ENCODE results near the gene KLHL1. TPM values are rescaled to one million over a fixed set of nuclear protein-coding genes. Genes with fewer than 3 reads are reported as not detected.
A peak's percentile ranks its signal among the peaks of the same experiment; 100 is the strongest.
"Not testable (repeated sequence)": the region's sequence is repeated elsewhere in the genome, so short reads cannot be mapped to it uniquely, and the experiment has no call there.

The KLHL1 gene, protein sequence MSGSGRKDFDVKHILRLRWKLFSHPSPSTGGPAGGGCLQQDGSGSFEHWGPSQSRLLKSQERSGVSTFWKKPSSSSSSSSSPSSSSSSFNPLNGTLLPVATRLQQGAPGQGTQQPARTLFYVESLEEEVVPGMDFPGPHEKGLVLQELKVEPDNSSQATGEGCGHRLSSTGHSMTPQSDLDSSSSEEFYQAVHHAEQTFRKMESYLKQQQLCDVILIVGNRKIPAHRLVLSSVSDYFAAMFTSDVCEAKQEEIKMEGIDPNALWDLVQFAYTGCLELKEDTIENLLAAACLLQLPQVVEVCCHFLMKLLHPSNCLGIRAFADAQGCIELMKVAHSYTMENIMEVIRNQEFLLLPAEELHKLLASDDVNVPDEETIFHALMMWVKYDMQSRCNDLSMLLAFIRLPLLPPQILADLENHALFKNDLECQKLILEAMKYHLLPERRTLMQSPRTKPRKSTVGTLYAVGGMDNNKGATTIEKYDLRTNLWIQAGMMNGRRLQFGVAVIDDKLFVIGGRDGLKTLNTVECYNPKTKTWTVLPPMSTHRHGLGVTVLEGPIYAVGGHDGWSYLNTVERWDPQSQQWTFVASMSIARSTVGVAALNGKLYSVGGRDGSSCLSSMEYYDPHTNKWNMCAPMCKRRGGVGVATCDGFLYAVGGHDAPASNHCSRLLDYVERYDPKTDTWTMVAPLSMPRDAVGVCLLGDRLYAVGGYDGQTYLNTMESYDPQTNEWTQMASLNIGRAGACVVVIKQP
- polyA plus RNA-seq (2013) = not detected

DNA sequence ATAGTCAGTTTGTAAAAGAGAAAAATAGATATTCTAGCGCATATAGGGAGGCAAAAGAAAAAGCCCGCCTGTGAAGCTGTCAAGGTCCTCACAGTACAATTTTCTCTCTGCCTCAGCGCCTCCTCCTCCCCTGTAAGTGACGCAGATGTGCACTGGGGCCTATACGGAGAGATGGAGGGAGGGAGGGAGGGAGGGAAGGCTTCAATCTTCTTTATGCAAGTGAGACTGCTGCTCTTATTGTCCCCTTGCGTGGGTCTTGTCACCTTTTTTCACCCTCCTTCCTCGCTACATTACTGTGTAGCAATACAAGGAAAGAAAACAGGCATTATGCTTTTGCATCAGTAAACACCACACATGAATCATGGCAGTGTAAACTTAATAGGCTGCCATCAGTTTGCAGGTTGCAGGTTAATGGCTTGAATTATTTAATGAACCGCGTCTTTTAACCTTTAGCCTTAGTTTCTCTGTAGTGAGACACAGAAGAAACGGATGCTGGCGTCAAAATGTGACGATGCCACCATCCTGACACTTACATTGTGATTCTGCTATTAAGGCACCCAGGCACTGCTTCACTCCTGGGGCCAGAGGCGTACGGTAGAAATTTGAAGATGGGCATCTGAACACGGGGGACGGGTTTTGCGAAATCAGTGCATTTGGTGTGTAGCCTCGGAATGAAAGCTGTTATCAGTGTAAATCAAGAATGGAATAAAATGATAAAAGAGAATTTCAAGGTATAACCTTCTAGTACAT, at the start of gene KLHL1:
Gene KLHL1 (minus strand): TSS at position 97 of the 750 bp plus-strand sequence. CDS start 753 bp downstream, outside the sequence.
- Histone ChIP-seq H3K9me3 (ENCODE audit: control extremely low read depth in 1 of 5, control insufficient read depth in 4 of 5, insufficient read depth in 2 of 5, low read depth in 1 of 5, low read length in 4 of 5) (no peaks in the 10 kb centered on the region), H3K27ac (ENCODE audit: insufficient read depth in 1 of 2, low read depth in 1 of 2, low read length in 2 of 2, poor library complexity in 1 of 2, severe bottlenecking in 2 of 2) (no peak within 1 kb of the TSS), H3K4me3 (ENCODE audit: control insufficient read depth in 1 of 7, extremely low read depth in 1 of 7, insufficient read depth in 4 of 7, low read depth in 2 of 7, low read length in 6 of 7) (peak within 1 kb of the TSS in 5 of 7 experiments; percentile 19 to 59 (median 43)), H3K4me1 (ENCODE audit: control extremely low read depth in 1 of 4, control insufficient read depth in 4 of 4, insufficient read depth in 4 of 4, low read length in 3 of 4) (peaks cover 0 to 11% (median 5%) of the 10 kb centered on the region in 4 experiments), H3K27me3 (replicated peaks in 2 of 5; ENCODE audit: control insufficient read depth in 4 of 5, insufficient read depth in 5 of 5, low read length in 4 of 5) (peaks cover 5 to 33% (median 16%) of the 10 kb centered on the region in 5 experiments), H3K36me3 (ENCODE audit: control insufficient read depth in 4 of 4, insufficient read depth in 4 of 4, low read length in 3 of 4) (no peaks in the 10 kb centered on the region)
- ChIA-PET POLR2A (no interaction called here), CTCF (no interaction called here)
- DNase-seq = peak in 1 of 3 donors; percentile 3
- WGBS (ENCODE audit: insufficient coverage) = 69% methylated on average over 6 of the region's 18 CpGs

DNA sequence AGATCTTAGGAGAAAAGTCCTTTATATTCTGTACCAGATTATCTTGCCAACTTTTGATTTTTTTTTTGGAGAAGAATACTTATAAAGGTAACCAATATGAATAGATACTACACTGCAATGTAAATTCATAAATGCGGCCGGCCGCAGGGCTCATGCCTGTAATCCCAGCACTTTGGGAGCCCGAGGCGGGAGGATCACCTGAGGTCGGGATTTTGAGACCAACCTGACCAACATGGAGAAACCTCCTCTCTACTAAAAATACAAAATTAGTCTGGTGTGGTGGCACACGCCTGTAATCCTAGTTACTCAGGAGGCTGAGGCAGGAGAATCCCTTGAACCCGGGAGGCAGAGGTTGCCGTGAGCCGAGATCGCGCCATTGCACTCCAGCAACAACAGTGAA, 34.4 kb upstream of the KLHL1 start:
- POLR2A ChIA-PET; H3K4me3 ChIP-seq (ENCODE audit: control insufficient read depth in 1 of 7, extremely low read depth in 1 of 7, insufficient read depth in 4 of 7, low read depth in 2 of 7, low read length in 6 of 7); H3K36me3 ChIP-seq (ENCODE audit: control insufficient read depth in 4 of 4, insufficient read depth in 4 of 4, low read length in 3 of 4); H3K9me3 ChIP-seq (ENCODE audit: control extremely low read depth in 1 of 5, control insufficient read depth in 4 of 5, insufficient read depth in 2 of 5, low read depth in 1 of 5, low read length in 4 of 5); H3K4me1 ChIP-seq (ENCODE audit: control extremely low read depth in 1 of 4, control insufficient read depth in 4 of 4, insufficient read depth in 4 of 4, low read length in 3 of 4); DNase-seq; CTCF ChIA-PET; H3K27ac ChIP-seq (ENCODE audit: insufficient read depth in 1 of 2, low read depth in 1 of 2, low read length in 2 of 2, poor library complexity in 1 of 2, severe bottlenecking in 2 of 2); H3K27me3 ChIP-seq (replicated peaks in 2 of 5; ENCODE audit: control insufficient read depth in 4 of 5, insufficient read depth in 5 of 5, low read length in 4 of 5): not testable (repeated sequence)
- 93% methylated on average over 3 of the region's 12 CpGs for WGBS (ENCODE audit: insufficient coverage)

DNA sequence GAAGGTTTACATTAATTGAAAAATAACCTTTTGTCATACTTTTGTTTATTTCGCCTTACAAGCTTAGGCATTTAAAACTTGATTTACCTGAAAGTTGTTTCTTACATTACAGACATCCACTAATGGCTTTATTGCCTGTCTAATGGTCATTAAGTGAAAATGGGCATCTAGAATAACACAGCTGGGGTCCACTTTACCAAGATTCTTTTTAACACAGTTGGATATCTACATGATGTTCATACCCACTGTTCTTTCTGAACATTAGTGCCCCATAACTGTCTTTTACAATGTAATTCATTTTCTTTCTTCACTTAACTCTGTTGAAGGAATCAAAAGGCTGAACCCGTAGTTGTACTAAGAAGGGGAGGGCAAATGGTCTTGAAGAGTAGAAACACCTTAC, 19.8 kb upstream of the KLHL1 start:
- Histone ChIP-seq H3K4me1 (ENCODE audit: control extremely low read depth in 1 of 4, control insufficient read depth in 4 of 4, insufficient read depth in 4 of 4, low read length in 3 of 4) (no peaks in the 10 kb centered on the region), H3K27me3 (replicated peaks in 2 of 5; ENCODE audit: control insufficient read depth in 4 of 5, insufficient read depth in 5 of 5, low read length in 4 of 5) (no peaks in the 10 kb centered on the region), H3K27ac (ENCODE audit: insufficient read depth in 1 of 2, low read depth in 1 of 2, low read length in 2 of 2, poor library complexity in 1 of 2, severe bottlenecking in 2 of 2) (no peak overlapping the region), H3K4me3 (ENCODE audit: control insufficient read depth in 1 of 7, extremely low read depth in 1 of 7, insufficient read depth in 4 of 7, low read depth in 2 of 7, low read length in 6 of 7) (no peak overlapping the region), H3K36me3 (ENCODE audit: control insufficient read depth in 4 of 4, insufficient read depth in 4 of 4, low read length in 3 of 4) (no peaks in the 10 kb centered on the region), H3K9me3 (ENCODE audit: control extremely low read depth in 1 of 5, control insufficient read depth in 4 of 5, insufficient read depth in 2 of 5, low read depth in 1 of 5, low read length in 4 of 5) (no peaks in the 10 kb centered on the region)
- ChIA-PET POLR2A (no interaction called here), CTCF (no interaction called here)
- DNase-seq = no peak
- WGBS (ENCODE audit: insufficient coverage) = 100% methylated on average over 1 of the region's 2 CpGs

DNA sequence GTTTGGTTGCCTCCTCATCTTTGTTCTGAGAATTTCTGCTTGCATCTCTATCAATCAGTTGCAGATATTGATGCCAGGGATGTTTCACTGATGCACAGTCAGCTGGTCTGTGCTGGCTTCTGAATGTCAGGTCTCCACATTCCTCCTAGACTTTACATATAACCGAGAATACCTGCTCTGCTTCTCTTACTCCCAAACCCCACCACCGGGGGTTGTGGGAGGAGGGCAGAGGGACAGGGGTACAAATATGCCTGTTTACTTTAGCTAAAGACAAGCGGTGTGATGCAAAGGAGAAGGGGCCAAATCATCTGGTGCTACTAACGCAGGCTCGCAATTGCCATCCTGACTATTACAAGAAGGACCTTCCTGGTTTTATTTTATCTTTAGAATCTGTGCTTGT, 17.4 kb upstream of the KLHL1 start:
- no peak overlapping the region for H3K27ac ChIP-seq (ENCODE audit: insufficient read depth in 1 of 2, low read depth in 1 of 2, low read length in 2 of 2, poor library complexity in 1 of 2, severe bottlenecking in 2 of 2)
- no peaks in the 10 kb centered on the region for H3K4me1 ChIP-seq (ENCODE audit: control extremely low read depth in 1 of 4, control insufficient read depth in 4 of 4, insufficient read depth in 4 of 4, low read length in 3 of 4)
- CTCF ChIA-PET = no interaction called here
- 100% methylated on average over 3 of the region's 5 CpGs for WGBS (ENCODE audit: insufficient coverage)
- no peak overlapping the region for H3K4me3 ChIP-seq (ENCODE audit: control insufficient read depth in 1 of 7, extremely low read depth in 1 of 7, insufficient read depth in 4 of 7, low read depth in 2 of 7, low read length in 6 of 7)
- no peaks in the 10 kb centered on the region for H3K36me3 ChIP-seq (ENCODE audit: control insufficient read depth in 4 of 4, insufficient read depth in 4 of 4, low read length in 3 of 4)
- no peaks in the 10 kb centered on the region for H3K9me3 ChIP-seq (ENCODE audit: control extremely low read depth in 1 of 5, control insufficient read depth in 4 of 5, insufficient read depth in 2 of 5, low read depth in 1 of 5, low read length in 4 of 5)
- POLR2A ChIA-PET = no interaction called here
- H3K27me3 ChIP-seq (replicated peaks in 2 of 5; ENCODE audit: control insufficient read depth in 4 of 5, insufficient read depth in 5 of 5, low read length in 4 of 5) = no peaks in the 10 kb centered on the region
- DNase-seq = no peak

DNA sequence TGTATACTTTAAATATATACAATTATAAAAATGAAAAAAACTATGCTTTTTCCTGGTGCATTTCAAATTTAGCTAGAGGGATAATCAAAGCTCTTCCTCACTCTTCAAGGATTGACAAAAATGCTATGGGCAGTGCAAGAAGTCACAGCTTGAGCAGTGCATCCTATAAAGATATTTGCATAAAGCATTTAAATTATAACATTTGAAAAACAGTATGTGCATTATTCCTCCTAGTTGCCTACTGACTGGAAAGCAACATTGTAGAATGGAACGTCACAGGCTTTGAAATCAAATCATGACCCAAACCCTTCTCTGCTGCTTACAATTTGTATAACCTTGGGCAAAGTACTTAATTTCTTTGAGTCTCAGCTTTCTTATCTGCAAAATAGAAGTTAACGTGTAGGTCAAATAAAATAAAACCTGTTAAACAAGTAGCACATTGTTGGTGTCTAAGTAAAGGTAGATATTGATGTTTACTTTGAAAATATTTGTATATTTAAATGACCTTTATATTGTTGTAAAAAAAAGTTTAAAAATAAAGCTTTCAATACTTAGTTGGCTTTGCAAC, 9.2 kb upstream of the KLHL1 start:
- Histone ChIP-seq H3K4me1 (ENCODE audit: control extremely low read depth in 1 of 4, control insufficient read depth in 4 of 4, insufficient read depth in 4 of 4, low read length in 3 of 4) (no peaks in the 10 kb centered on the region), H3K9me3 (ENCODE audit: control extremely low read depth in 1 of 5, control insufficient read depth in 4 of 5, insufficient read depth in 2 of 5, low read depth in 1 of 5, low read length in 4 of 5) (no peaks in the 10 kb centered on the region), H3K4me3 (ENCODE audit: control insufficient read depth in 1 of 7, extremely low read depth in 1 of 7, insufficient read depth in 4 of 7, low read depth in 2 of 7, low read length in 6 of 7) (no peak overlapping the region), H3K27me3 (replicated peaks in 2 of 5; ENCODE audit: control insufficient read depth in 4 of 5, insufficient read depth in 5 of 5, low read length in 4 of 5) (no peaks in the 10 kb centered on the region), H3K36me3 (ENCODE audit: control insufficient read depth in 4 of 4, insufficient read depth in 4 of 4, low read length in 3 of 4) (no peaks in the 10 kb centered on the region), H3K27ac (ENCODE audit: insufficient read depth in 1 of 2, low read depth in 1 of 2, low read length in 2 of 2, poor library complexity in 1 of 2, severe bottlenecking in 2 of 2) (no peak overlapping the region)
- ChIA-PET CTCF (interaction anchor here (1.4 kb wide), 1 partner anchor 10 kb away, joined by 3 read pairs; no protein-coding TSS in a partner anchor), POLR2A (no interaction called here)
- DNase-seq = no peak
- no CpG with 5 or more reads among the region's 2 CpGs for WGBS (ENCODE audit: insufficient coverage)

DNA sequence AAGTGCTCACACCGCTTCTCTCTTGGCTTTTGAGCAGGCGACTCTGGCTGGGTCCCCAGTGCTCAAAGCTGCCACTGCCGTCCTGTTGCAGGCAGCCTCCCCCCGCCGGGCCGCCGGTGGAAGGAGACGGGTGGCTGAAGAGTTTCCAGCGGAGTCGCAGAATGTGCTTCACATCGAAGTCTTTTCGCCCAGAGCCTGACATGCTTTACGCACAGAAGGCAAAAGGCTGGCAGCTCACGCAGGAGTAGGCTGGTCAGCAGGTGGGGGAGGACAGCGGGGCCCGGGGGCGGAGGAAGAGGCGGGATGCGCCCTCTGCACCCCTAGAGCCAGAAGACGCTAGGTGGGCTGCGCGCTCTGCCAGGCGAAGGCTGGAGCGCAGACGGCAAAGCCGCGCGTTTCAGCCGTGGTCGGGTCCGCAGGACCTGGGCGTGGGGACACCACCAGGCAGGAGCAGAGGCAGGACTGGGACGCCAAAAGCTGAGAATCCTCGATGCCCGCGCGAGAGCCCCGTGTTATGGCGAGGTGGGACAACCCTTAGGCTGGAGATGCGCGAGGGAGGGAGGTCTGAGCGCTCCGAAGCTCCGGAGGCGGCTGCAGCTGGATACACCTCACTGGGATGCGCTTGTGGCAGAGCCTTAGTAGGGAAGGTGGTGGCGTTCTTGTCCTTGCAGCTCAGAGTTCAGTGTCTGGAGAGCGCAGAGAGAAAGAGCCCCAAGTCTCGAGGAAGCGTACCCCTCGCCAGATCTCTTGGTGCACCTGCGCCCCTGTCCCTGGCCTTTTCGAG, 562 bp downstream of the KLHL1 start, which contains the start of gene ATXN8OS:
Gene ATXN8OS (plus strand): TSS at position 329 of the 784 bp plus-strand sequence.
- CTCF ChIA-PET = interaction anchor here (1.0 kb wide), 1 partner anchor 9 kb away, joined by 3 read pairs; no protein-coding TSS in a partner anchor
- H3K27me3 ChIP-seq (replicated peaks in 2 of 5; ENCODE audit: control insufficient read depth in 4 of 5, insufficient read depth in 5 of 5, low read length in 4 of 5) = peaks cover 5 to 33% (median 16%) of the 10 kb centered on the region in 5 experiments
- peak within 1 kb of the TSS in 5 of 7 experiments; percentile 19 to 59 (median 43) for H3K4me3 ChIP-seq (ENCODE audit: control insufficient read depth in 1 of 7, extremely low read depth in 1 of 7, insufficient read depth in 4 of 7, low read depth in 2 of 7, low read length in 6 of 7)
- no peak within 1 kb of the TSS for H3K27ac ChIP-seq (ENCODE audit: insufficient read depth in 1 of 2, low read depth in 1 of 2, low read length in 2 of 2, poor library complexity in 1 of 2, severe bottlenecking in 2 of 2)
- 3% methylated on average over 44 of the region's 53 CpGs for WGBS (ENCODE audit: insufficient coverage)
- H3K9me3 ChIP-seq (ENCODE audit: control extremely low read depth in 1 of 5, control insufficient read depth in 4 of 5, insufficient read depth in 2 of 5, low read depth in 1 of 5, low read length in 4 of 5) = no peaks in the 10 kb centered on the region
- H3K36me3 ChIP-seq (ENCODE audit: control insufficient read depth in 4 of 4, insufficient read depth in 4 of 4, low read length in 3 of 4) = no peaks in the 10 kb centered on the region
- POLR2A ChIA-PET = no interaction called here
- peaks cover 0 to 11% (median 5%) of the 10 kb centered on the region in 4 experiments for H3K4me1 ChIP-seq (ENCODE audit: control extremely low read depth in 1 of 4, control insufficient read depth in 4 of 4, insufficient read depth in 4 of 4, low read length in 3 of 4)
- peak in 2 of 3 donors; percentile 5 to 9 for DNase-seq

All from common myeloid progenitor, CD34-positive (primary cell).